Stimulated activated effector memory CD8-positive, alpha-beta T cell treated with anti-CD3 and anti-CD28 coated beads, Interleukin-12 subunit alpha, Interleukin-12 subunit beta, amount 100 ng/mL, for 72 hours (primary cell): ENCODE data around the gene GM2A.

Experiments used
- ATAC-seq: fragments of 150-1000 bp; cut with Tn5 transposase; 2 replicates; pipeline ENCODE4 v1.10.0; 2021
- DNase-seq, 2 donors: peaks; one replicate each; pipeline ENCODE4 v3.0.0; 2021 to 2022; ENCODE audit warnings: low spot score in 2 of 2
- H3K27ac Mint-ChIP-seq: one replicate; pipeline ENCODE4 v1.8.0; 2022; ENCODE audit warnings: mild to moderate bottlenecking, mixed read lengths
- H3K36me3 Mint-ChIP-seq: one replicate; pipeline ENCODE4 v1.8.0; 2022; ENCODE audit warnings: mild to moderate bottlenecking, mixed read lengths
- H3K4me1 Mint-ChIP-seq: one replicate; pipeline ENCODE4 v1.8.0; 2022; ENCODE audit warnings: mixed read lengths
- H3K4me3 Mint-ChIP-seq: one replicate; pipeline ENCODE4 v1.8.0; 2022; ENCODE audit warnings: mild to moderate bottlenecking, mixed read lengths
- H3K9me3 Mint-ChIP-seq: one replicate; pipeline ENCODE4 v1.8.0; 2022; ENCODE audit warnings: mixed read lengths

Gene GM2A

GRCh38 chr5:151312756-151313324 lies 59.9 kb downstream of the GM2A start:
- H3K36me3 Mint-ChIP-seq, result no peaks in the 10 kb centered on the region
- H3K9me3 Mint-ChIP-seq, result no peaks in the 10 kb centered on the region
- no peak overlapping the region for H3K4me3 Mint-ChIP-seq
- H3K4me1 Mint-ChIP-seq, result no peaks in the 10 kb centered on the region
- no peak for DNase-seq
- no peak overlapping the region for H3K27ac Mint-ChIP-seq
- ATAC-seq, result no peak

- DNase-seq (no peak), ATAC-seq (no peak)
- no peak overlapping the region for H3K4me3 Mint-ChIP-seq
- no peaks in the 10 kb centered on the region for H3K36me3 Mint-ChIP-seq
- H3K4me1 Mint-ChIP-seq, result no peaks in the 10 kb centered on the region
- H3K27ac Mint-ChIP-seq, result no peak overlapping the region
- no peaks in the 10 kb centered on the region for H3K9me3 Mint-ChIP-seq
Observed at GRCh38 chr5:151313357-151313756, 60.4 kb downstream of the GM2A start.

- no peak overlapping the region for H3K4me3 Mint-ChIP-seq
- peak; percentile 53 to 85 for DNase-seq
- ATAC-seq, result peak; percentile 66
- H3K36me3 Mint-ChIP-seq, result no peaks in the 10 kb centered on the region
- H3K27ac Mint-ChIP-seq, result no peak overlapping the region
- no peaks in the 10 kb centered on the region for H3K4me1 Mint-ChIP-seq
- H3K9me3 Mint-ChIP-seq, result no peaks in the 10 kb centered on the region
Observed at GRCh38 chr5:151315998-151316597, 63.1 kb downstream of the GM2A start.

GRCh38 chr5:151317871-151318270 lies 64.9 kb downstream of the GM2A start:
- H3K27ac Mint-ChIP-seq, result no peak overlapping the region
- H3K4me3 Mint-ChIP-seq, result no peak overlapping the region
- H3K36me3 Mint-ChIP-seq, result no peaks in the 10 kb centered on the region
- no peaks in the 10 kb centered on the region for H3K9me3 Mint-ChIP-seq
- no peaks in the 10 kb centered on the region for H3K4me1 Mint-ChIP-seq
- ATAC-seq, result no peak
- DNase-seq, result no peak

- Mint-ChIP-seq H3K9me3 (no peaks in the 10 kb centered on the region), H3K27ac (no peak overlapping the region), H3K4me3 (no peak overlapping the region), H3K36me3 (no peaks in the 10 kb centered on the region), H3K4me1 (no peaks in the 10 kb centered on the region)
- ATAC-seq (no peak), DNase-seq (no peak)
Observed at GRCh38 chr5:151318850-151319732, 66.1 kb downstream of the GM2A start.
